ENCODE data around the gene ITPR2. TPM values are rescaled to one million over a fixed set of nuclear protein-coding genes. Genes with fewer than 3 reads are reported as not detected.

Gene ITPR2
- total and polyA plus RNA-seq, 2 of the 13 experiments (the other 11 are each of a cell fraction or from before 2014, with no cell fraction given) = 31.9 to 81.9 TPM

DNA sequence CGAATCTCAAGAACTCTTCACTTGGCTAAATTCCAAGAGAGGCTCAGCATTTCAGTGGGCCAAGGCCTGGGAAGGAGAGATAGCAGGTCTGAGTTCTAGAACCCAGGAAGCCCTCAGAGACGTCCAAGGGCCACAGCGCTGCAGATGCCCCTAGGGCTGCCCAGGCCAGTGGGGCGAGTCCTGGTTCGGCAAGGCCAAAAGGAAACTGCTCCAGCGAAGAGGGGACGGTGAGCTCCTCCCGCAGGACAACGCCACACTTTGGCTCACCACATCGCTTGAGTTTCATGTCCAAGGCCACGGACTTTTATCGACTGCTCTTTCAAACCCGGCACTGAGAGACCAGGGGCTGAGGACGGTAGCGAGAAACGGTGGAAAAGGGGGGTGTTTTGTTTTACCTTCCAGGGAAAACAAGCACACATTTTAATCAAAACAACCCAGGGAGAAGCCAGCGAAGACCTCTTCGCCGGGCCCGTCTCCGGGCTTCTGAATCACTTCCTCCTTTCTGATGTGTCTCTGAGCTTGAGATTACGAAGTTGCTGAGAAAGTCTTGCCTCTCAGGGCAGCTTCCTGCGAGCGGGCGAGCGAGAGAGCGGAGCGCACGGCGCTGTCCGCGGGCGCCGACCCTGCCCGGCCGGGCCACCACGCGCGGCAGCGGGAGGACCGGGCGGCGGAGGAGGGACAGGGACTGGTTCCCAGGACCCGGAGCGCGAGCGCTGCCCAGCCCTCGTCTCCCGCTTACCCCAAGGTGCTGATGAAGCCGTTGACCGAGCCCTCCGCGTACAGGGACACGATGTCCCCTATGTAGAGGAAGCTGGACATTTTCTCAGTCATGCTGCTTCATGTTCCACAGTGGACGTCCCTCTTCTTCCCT is 808 bp downstream of the ITPR2 start:
- H3K36me3 ChIP-seq (replicated peaks in 1 of 2; ENCODE audit: control insufficient read depth in 1 of 2, insufficient read depth in 2 of 2, low read length in 2 of 2) = 0 out of 5 replicates have a peak, but pooled peaks cover 0 to 4% of the 10 kb centered on the region in 2 experiments
- in situ Hi-C loops (cut with HindIII; ENCODE audit: extremely low pct_ligation_motif_present, low pct_unique_long_range_greater_than_20kb) (no loop called here), intact Hi-C loops (cut with micrococcal nuclease; ENCODE audit: unreplicated experiment) (loop anchor here (10.0 kb wide), 1 partner anchor 97 kb away; no protein-coding TSS in a partner anchor)
- DNase-seq (ENCODE audit: low spot score) (peak; percentile 63), ATAC-seq (peak; percentile 56), FAIRE-seq (peak; percentile 18)
- no peak overlapping the region for H2AFZ ChIP-seq (ENCODE audit: low read length)
- H3K27ac ChIP-seq (ENCODE audit: extremely low read length, insufficient read depth, low read length) = peak overlapping the region; percentile 71
- peak overlapping the region; percentile 83 for H3K9ac ChIP-seq (ENCODE audit: insufficient read depth, low read depth, low read length)
- POLR2A ChIA-PET = interaction anchor here (0.6 to 4.9 kb wide), 13 partner anchors 9 to 190 kb away, joined by 3 to 48 read pairs (median 4); partner anchors contain the start of gene MED21
- peaks cover 60% of the 10 kb centered on the region for H3K79me2 ChIP-seq (ENCODE audit: insufficient read depth, low read length)
- under 1% methylated on average over 14 of the region's 55 CpGs for WGBS (ENCODE audit: low lambda C conversion rate)
- BruUV-seq (replicated peaks) = TSS peak; percentile 80
- H3K4me2 ChIP-seq (ENCODE audit: low read depth, low read length) = peak overlapping the region; percentile 80
- H3K4me3 ChIP-seq (replicated peaks in 1 of 3; ENCODE audit: insufficient read depth in 1 of 3, low read depth in 2 of 3, low read length in 3 of 3) = peak overlapping the region; percentile 74 to 98 (median 87)
- peaks cover 46% of the 10 kb centered on the region for H3K4me1 ChIP-seq (ENCODE audit: insufficient read depth, low read length)
- no peaks in the 10 kb centered on the region for H3K9me3 ChIP-seq (ENCODE audit: low read length)
- H3K27me3 ChIP-seq (ENCODE audit: control insufficient read depth in 1 of 2, insufficient read depth in 2 of 2, low read length in 2 of 2) = no peaks in the 10 kb centered on the region; a peak in 1 of 5 replicates
- H4K20me1 ChIP-seq (ENCODE audit: insufficient read depth, low read length) = peaks cover 47% of the 10 kb centered on the region
- CTCF ChIA-PET (ENCODE audit: low intra/inter-chr PET ratio, low total read pairs) = interaction anchor here (2.0 kb wide), 1 partner anchor 14 kb away, joined by 9 read pairs; no protein-coding TSS in a partner anchor
- TF ChIP-seq, protein P1, sequence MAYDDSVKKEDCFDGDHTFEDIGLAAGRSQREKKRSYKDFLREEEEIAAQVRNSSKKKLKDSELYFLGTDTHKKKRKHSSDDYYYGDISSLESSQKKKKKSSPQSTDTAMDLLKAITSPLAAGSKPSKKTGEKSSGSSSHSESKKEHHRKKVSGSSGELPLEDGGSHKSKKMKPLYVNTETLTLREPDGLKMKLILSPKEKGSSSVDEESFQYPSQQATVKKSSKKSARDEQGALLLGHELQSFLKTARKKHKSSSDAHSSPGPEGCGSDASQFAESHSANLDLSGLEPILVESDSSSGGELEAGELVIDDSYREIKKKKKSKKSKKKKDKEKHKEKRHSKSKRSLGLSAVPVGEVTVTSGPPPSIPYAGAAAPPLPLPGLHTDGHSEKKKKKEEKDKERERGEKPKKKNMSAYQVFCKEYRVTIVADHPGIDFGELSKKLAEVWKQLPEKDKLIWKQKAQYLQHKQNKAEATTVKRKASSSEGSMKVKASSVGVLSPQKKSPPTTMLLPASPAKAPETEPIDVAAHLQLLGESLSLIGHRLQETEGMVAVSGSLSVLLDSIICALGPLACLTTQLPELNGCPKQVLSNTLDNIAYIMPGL (CRISPR knock-in tag; IDR thresholded peaks at IDR 0.05; ENCODE audit: borderline replicate concordance in 1 of 2, low read depth in 1 of 2) = peak; percentile 39 to 52; a peak in 3 of 4 replicates
- TF ChIP-seq, protein P2, sequence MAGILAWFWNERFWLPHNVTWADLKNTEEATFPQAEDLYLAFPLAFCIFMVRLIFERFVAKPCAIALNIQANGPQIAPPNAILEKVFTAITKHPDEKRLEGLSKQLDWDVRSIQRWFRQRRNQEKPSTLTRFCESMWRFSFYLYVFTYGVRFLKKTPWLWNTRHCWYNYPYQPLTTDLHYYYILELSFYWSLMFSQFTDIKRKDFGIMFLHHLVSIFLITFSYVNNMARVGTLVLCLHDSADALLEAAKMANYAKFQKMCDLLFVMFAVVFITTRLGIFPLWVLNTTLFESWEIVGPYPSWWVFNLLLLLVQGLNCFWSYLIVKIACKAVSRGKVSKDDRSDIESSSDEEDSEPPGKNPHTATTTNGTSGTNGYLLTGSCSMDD (CRISPR knock-in tag; IDR thresholded peaks at IDR 0.05) = no peak
- TF ChIP-seq, protein P3, sequence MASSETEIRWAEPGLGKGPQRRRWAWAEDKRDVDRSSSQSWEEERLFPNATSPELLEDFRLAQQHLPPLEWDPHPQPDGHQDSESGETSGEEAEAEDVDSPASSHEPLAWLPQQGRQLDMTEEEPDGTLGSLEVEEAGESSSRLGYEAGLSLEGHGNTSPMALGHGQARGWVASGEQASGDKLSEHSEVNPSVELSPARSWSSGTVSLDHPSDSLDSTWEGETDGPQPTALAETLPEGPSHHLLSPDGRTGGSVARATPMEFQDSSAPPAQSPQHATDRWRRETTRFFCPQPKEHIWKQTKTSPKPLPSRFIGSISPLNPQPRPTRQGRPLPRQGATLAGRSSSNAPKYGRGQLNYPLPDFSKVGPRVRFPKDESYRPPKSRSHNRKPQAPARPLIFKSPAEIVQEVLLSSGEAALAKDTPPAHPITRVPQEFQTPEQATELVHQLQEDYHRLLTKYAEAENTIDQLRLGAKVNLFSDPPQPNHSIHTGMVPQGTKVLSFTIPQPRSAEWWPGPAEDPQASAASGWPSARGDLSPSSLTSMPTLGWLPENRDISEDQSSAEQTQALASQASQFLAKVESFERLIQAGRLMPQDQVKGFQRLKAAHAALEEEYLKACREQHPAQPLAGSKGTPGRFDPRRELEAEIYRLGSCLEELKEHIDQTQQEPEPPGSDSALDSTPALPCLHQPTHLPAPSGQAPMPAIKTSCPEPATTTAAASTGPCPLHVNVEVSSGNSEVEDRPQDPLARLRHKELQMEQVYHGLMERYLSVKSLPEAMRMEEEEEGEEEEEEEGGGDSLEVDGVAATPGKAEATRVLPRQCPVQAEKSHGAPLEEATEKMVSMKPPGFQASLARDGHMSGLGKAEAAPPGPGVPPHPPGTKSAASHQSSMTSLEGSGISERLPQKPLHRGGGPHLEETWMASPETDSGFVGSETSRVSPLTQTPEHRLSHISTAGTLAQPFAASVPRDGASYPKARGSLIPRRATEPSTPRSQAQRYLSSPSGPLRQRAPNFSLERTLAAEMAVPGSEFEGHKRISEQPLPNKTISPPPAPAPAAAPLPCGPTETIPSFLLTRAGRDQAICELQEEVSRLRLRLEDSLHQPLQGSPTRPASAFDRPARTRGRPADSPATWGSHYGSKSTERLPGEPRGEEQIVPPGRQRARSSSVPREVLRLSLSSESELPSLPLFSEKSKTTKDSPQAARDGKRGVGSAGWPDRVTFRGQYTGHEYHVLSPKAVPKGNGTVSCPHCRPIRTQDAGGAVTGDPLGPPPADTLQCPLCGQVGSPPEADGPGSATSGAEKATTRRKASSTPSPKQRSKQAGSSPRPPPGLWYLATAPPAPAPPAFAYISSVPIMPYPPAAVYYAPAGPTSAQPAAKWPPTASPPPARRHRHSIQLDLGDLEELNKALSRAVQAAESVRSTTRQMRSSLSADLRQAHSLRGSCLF (CRISPR knock-in tag; IDR thresholded peaks at IDR 0.05; ENCODE audit: borderline replicate concordance) = no peak
- TF ChIP-seq ZNF776 (CRISPR knock-in tag; IDR thresholded peaks at IDR 0.05) = no peak
- TF ChIP-seq, protein P4, sequence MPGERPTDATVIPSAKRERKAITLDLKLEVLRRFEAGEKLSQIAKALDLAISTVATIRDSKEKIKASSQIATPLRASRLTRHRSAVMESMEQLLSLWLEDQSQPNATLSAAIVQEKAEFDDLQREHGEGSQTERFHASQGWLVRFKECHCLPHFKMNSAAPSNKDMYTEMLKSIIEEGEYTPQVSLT (CRISPR knock-in tag; IDR thresholded peaks at IDR 0.05; ENCODE audit: borderline replicate concordance, low read depth) = no peak
- TF ChIP-seq RFX3 (CRISPR knock-in tag; IDR thresholded peaks at IDR 0.05) = no peak
- TF ChIP-seq CENPX (CRISPR knock-in tag; IDR thresholded peaks at IDR 0.05) = no peak
- no peak for TF ChIP-seq MYNN (CRISPR knock-in tag; IDR thresholded peaks at IDR 0.05; ENCODE audit: low read depth)
- peak; percentile 39 for TF ChIP-seq STAG1 (CRISPR knock-in tag; IDR thresholded peaks at IDR 0.05)
- TF ChIP-seq MAF1 (CRISPR knock-in tag; IDR thresholded peaks at IDR 0.05; ENCODE audit: borderline replicate concordance) = no peak
- peak; percentile 77 for TF ChIP-seq SALL1 (CRISPR knock-in tag; IDR thresholded peaks at IDR 0.05)
- TF ChIP-seq, protein P5, sequence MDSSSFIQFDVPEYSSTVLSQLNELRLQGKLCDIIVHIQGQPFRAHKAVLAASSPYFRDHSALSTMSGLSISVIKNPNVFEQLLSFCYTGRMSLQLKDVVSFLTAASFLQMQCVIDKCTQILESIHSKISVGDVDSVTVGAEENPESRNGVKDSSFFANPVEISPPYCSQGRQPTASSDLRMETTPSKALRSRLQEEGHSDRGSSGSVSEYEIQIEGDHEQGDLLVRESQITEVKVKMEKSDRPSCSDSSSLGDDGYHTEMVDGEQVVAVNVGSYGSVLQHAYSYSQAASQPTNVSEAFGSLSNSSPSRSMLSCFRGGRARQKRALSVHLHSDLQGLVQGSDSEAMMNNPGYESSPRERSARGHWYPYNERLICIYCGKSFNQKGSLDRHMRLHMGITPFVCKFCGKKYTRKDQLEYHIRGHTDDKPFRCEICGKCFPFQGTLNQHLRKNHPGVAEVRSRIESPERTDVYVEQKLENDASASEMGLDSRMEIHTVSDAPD (CRISPR knock-in tag; IDR thresholded peaks at IDR 0.05) = 0 out of 2 replicates have a peak, but pooled peaks have one; percentile 71
